Fibroblast of mammary gland (primary cell): ENCODE results near the gene NRN1.
A peak's percentile ranks its signal among the peaks of the same experiment; 100 is the strongest.
"Not testable (repeated sequence)": the region's sequence is repeated elsewhere in the genome, so short reads cannot be mapped to it uniquely, and the experiment has no call there.

ENCODE experiments used
- DNase-seq: peaks from one replicate; pipeline ENCODE4 v3.0.0-alpha.2; 2010; ENCODE audit warnings: low read depth
- H3K4me3 ChIP-seq: 2 replicates; pipeline ENCODE4 v1.5.1; 2011; ENCODE audit warnings: low read depth, mild to moderate bottlenecking, low read length, moderate library complexity; ENCODE audit not compliant: control insufficient read depth
- CTCF ChIP-seq: conservative IDR thresholded peaks from 2 replicates; pipeline ENCODE4 v1.5.1; 2011; ENCODE audit warnings: low read depth, low read length, inconsistent platforms; ENCODE audit not compliant: control insufficient read depth, insufficient read depth

NRN1 gene

GRCh38 chr6:5976811-5977210 is 29.9 kb downstream of the NRN1 start:
- DNase-seq = no peak
- H3K4me3 ChIP-seq = no peak overlapping the region
- TF ChIP-seq CTCF = no peak

DNA sequence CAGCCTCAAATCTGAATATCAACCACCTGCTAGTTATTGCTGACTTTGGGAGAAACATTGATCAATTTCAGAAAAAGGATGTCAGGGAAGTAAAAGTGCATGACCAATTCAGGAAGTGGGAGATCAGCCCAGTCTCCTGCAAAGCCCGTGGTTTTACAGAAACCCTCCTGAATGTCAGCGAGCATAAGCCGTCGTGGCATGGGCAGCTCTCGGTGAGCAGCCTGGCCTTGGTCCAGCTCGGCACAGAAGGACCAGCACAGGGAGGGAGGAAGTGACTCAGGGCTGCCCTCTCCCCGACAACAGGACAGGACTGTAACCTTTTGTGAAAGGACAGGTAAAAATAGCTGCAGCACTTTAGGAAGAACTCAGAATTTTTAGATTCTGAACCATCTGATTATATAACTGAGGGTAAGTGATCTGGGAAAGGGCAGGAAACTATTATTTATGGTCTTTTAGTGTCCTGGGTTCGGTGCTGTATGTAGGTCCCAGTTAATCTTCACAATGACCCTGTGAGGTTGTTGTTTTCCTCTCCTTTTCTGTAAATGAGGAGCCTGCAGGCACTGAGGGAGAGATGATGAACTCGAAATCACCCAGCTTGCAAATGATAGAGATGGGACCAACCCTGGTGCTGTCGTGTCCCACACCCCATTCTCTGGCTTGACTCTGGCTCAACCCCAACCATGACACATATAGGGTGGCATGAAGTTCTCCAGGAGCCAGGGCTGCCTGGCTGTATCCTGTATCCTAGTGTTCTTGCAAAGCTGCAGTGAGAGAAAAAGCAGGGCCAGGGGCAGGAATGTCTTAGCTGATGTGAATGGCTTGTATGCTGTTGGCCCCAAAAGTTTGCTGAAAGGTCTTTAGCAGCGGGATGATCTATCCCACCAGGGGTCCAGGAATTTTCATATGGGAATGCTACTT is 37.6 kb downstream of the NRN1 start:
- H3K4me3 ChIP-seq = no peak overlapping the region
- DNase-seq = peak; percentile 36
- no peak for TF ChIP-seq CTCF

DNA sequence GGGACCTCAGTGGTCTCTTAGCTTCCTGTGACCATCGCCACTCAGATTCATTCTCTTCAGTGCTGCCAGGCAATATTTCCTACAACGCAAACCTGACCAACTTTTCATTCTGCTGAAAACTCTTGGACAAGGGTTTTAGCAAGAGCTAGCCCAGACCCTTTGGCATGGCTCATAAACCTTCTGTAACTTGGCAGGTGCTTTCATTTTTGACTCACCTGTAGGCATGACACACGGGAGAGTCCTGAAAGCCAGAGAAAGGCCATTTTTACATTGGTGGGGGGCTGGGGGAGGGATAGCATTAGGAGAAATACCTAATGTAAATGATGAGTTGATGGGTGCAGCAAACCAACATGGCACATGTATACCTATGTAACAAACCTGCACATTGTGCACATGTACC is 38.7 kb downstream of the NRN1 start:
- H3K4me3 ChIP-seq, DNase-seq: not testable (repeated sequence)

- no peak for TF ChIP-seq CTCF
- H3K4me3 ChIP-seq = no peak overlapping the region
- peak; percentile 25 for DNase-seq
Measured at GRCh38 chr6:5967594-5967993, 39.1 kb downstream of the NRN1 start.

- TF ChIP-seq CTCF = no peak
- H3K4me3 ChIP-seq = no peak overlapping the region
- no peak for DNase-seq
Measured at GRCh38 chr6:5962794-5963193, 43.9 kb downstream of the NRN1 start.

DNA sequence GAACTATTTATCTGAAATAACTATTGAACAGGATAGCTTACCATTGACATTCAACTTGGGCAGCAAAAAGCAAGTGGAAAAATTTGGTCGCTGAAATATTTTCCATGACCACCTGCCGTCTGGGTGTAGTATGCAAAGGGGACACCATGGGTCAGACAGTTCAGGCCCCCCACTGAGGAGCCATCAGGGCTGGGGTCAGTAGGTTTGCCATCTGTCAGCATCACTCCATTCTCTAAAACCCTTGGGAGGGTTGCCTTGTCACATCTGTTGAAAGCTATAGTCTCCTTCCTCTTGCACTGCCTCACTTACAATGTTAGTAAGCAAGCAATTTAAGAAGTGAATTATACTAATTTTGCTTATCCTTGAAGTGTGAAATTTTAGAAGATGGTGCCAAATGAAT is 44.9 kb downstream of the NRN1 start:
- DNase-seq = no peak
- no peak for TF ChIP-seq CTCF
- H3K4me3 ChIP-seq = no peak overlapping the region

DNA sequence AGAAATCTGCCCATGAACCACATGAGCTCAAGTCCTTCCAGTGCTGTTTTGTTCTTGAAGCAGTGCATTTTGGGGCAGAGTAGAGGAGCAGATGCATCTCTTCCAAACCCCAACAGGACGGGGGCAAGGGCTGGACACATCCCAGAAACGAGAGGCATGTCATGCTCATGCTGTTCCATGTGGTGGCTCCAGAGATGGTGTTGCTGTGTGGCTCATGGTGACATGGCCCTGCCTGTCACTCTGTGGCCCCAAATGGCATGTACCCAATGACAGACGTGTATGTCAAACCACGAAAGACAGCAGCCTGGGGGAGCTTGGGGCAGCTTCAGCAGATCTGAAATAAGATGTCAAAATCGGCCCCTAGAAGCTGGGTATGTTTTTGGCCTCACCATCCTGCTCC is 46.3 kb downstream of the NRN1 start:
- H3K4me3 ChIP-seq = no peak overlapping the region
- no peak for DNase-seq
- no peak for TF ChIP-seq CTCF
